ENCODE data around the gene SAMD11. TPM values are rescaled to one million over a fixed set of nuclear protein-coding genes. Genes with fewer than 3 reads are reported as not detected.
A peak's percentile ranks its signal among the peaks of the same experiment; 100 is the strongest.

Gene SAMD11
- total RNA-seq, 1 donor from 2014 or later = 0.52 TPM

DNA sequence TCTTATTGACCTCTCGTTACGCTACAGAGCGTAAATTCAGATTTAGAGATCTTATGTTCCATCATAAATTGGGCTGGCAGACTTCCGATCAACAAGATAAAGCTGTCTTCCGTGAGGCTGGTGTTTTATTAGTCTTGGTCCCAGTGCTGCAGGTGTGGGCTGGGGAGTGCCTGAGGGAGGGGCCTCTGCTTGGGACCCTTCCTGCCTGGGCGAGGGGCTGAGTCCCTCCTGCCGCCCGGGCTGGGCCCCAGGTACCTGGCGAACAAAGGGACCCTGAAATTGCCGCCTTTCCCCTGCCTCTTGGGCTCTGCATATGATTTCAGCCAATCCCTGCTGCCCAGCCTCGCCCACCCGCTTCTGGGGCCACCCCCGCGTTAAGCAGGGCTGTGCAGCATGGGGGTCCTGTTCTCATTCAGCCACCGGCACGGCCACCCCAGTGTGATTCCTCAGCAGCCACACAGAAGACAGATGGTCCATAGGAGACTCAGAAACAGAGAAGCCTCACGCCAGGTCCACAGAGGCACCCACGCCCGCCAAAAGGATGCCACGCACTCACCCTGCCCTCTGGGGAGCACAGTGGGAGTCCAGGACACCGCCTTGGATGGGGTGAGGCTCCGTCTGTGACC is 6.1 kb upstream of the SAMD11 start:
- ATAC-seq = no peak

DNA sequence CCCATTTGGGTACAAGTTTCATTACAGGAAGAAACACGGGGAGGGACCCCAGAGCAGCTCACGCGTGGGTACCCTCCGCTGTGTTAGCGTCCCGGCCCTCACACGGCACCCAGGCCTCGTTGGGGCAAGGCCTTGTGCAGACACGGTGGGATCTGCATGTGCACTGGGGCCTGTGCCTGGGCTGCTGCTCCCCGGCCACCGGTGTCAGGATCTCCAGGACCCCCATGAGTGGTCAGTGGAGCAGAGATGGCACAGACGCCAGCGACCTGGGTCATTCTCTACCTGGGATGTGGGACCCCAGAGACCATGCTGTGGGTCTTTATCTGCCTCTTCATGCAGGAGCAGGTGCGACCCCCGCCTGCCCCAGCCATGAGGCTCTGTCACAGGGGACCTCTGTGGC is 5.4 kb upstream of the SAMD11 start:
- no peak for ATAC-seq

DNA sequence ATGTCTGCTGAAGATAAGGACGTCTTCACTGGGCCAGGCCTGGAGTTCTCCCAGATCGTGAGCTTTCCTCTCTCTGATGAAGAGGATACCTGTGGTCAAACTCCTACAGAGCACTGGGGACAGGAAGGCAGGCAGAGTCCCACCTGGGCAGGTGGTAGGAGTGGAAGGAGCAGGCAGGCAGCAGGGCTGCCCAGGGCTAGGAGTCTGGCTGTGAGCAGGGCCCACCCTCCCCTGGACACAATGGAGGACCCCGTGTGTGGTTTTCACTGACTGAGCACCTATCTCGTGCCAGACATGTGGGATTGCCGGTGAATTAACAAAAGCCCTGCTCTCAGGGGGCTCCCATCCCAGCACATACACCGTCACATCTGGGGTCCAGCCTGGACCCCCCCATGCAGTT is 4.9 kb upstream of the SAMD11 start:
- ATAC-seq = no peak

DNA sequence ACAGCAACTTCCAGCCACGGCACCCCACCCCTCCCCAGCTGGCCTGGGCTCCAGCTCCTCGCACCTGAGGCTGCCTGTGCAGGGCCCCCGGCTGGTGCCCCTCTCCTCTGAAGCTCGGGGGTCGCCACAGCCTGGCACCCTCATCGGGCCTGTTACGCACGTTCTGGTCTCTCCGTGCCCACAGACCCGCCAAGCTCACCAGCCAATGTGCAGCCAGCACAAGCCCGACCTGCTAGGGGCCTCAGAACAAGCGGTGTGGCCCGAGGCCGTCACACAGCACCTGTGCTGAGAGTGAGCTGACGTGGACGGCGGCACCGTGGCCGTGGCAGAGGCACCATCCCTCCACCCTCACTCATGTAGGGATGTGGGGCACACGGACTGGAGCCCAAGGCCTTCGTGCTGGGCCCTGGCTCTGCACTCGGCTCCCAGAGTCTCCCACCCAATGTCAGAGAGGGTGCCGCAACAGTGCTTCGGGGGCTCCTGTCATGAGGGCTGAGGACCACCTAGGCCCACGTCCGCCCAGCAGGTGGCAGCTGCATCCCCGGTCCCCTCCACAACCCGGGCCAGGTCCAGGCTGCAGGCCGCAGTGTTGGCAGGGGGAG is 4.4 kb upstream of the SAMD11 start:
- ATAC-seq = no peak

DNA sequence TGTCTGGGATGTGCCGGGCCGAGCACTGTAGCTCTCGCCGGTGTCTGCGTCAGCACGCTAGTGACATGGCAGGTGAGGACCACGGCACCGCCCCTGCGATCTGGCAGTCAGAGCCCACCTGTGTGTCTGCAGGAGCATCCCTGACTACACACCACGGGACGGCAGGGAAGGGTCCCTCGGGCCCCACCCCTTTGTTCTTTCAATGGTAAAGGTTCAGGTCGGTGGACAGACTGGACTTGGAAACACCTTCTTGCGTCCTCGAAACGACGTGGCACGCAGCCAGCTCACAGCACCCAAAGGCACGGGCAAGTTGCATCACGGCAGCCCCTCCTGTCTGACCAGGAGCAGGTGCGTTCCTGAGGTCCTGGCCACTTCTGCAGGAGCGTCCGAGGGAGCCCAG is 3.7 kb upstream of the SAMD11 start:
- ATAC-seq = no peak

DNA sequence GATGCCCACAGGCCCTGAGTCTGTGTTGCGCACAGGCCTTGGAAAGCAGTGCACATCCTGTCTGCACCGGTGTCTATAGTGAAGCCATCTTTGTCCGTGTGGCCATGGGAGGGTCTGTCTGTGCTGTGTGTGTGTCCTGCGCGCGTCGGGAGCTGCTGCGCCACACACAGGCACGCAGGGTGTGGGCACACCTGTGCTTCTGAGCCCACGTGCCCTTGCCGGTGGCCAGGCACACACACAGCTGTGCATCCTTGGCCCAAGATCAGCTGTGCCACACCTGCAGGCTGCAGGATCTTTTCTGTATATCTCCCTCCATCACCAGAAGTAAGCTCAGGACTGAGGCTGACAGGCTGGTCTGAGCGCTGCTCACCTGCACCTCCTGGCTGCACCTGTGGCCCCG is 3.2 kb upstream of the SAMD11 start:
- no peak for ATAC-seq

GRCh38 chr1:921011-921837 is 2.5 kb upstream of the SAMD11 start:
- peak; percentile 19 for ATAC-seq

DNA sequence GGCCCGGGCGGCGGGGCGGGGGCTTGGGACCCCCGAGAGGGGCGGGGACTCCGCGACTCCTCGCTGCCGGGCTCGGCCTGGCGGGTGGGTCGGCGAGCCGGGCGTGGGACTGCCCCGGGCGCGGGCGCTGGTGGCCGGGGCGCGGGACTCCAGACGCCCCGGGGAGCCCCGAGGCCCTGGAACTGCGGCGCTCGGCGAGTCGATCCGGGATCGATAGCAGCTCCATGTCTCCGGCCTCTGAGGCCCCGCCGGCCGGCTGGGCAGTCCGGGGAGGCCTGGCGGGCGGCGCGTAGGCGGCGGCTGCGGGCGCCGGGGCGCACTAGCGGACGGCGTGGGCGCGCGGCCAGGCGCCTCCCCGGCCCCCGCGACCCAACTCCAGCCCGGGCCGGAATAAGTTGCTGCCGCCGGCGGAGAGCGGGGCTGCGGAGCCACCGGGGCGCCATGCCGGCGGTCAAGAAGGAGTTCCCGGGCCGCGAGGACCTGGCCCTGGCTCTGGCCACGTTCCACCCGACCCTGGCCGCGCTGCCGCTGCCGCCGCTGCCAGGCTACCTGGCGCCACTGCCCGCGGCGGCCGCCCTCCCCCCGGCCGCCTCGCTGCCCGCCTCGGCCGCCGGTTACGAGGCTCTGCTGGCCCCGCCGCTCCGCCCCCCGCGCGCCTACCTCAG is 400 bp downstream of the SAMD11 start:
- no peak for ATAC-seq

- no peak for ATAC-seq
Measured at GRCh38 chr1:924656-925560, 1.2 kb downstream of the SAMD11 start.

- ATAC-seq = no peak
Measured at GRCh38 chr1:925561-926421, 2.1 kb downstream of the SAMD11 start.

GRCh38 chr1:927234-927633 is 3.5 kb downstream of the SAMD11 start:
- no peak for ATAC-seq

DNA sequence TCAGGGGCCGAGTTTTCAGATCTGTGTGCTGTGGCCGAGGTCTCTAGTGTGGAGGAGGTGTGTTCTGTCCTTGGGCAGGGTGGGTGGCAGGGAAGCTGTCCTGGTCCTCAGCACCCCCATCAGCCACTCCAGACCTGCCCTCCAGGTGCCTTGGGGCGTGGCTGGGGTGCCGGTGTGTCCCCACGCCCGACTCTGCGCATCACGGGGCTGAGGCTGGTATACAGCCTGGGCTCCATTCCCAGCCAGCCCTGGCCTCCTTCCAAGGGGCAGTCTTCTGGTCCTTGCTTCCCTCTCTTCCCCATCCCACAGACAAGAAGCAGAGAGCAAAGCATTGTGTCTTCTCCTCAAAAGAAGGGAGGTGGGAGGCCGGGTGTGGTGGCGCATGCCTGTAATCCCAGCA is 4.0 kb downstream of the SAMD11 start:
- no peak for ATAC-seq

GRCh38 chr1:928825-929661 is 5.3 kb downstream of the SAMD11 start:
- no peak for ATAC-seq

DNA sequence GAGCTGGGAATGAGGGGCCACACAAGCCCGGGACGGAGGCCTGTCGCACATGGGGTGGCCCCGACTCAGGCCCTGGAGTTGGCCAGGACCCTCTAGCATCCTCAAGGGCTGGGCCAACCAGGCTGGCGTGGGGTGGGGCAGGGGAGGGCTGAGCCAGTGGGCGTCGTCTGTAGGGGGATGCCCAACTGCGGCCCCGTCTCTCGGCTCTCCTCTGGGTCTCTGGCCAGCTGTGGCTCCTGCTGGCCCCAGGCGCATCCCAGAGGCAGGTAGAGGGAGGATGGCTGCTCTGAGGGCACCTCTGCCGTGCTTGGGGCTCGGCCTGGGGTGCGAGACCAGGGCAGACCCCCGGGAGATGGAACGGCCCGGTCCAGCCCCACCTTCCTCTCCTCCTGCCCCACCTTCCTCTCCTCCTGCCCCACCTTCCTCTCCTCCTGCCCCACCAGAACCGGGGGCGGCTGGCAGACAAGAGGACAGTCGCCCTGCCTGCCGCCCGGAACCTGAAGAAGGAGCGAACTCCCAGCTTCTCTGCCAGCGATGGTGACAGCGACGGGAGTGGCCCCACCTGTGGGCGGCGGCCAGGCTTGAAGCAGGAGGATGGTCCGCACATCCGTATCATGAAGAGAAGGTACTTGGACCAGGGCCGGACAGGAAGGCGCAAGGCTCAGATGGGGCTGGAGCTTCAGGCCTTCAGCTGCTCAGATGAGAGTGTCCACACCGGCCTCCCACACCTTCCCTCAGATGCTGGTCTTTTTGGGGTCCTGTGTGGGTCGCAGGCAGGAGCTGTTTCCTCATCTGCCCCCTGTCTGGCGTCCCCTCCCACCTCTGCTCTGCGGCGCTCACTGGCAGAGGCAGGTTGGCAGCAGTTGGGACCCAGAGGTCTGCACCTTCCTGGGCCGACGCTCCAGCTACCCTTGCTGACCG is 6.2 kb downstream of the SAMD11 start:
- no peak for ATAC-seq

DNA sequence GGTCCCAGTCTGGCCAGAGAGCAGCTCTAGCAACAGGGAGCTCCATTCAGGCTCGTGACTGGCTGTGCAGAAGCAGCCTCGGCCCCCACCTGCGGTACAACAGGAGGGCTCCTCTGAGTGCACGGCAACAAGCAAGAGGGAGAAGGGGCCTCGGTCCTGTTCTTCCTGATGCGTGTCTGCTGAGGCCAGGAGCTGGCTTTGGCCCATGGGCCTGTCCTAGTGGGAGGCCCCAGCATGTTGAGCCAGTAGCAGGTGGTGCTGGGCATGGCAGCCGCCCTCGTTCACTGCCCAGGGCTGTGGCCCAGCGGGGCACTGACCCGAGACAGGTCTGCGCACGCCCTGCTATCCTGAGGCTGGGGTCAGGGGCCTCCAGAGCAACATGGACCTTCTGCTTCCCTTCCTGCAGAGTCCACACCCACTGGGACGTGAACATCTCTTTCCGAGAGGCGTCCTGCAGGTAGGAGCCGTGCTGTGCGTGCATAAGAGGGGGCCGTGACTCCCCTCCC is 7.0 kb downstream of the SAMD11 start:
- ATAC-seq = no peak

GRCh38 chr1:931380-932172 is 7.9 kb downstream of the SAMD11 start:
- ATAC-seq = no peak

DNA sequence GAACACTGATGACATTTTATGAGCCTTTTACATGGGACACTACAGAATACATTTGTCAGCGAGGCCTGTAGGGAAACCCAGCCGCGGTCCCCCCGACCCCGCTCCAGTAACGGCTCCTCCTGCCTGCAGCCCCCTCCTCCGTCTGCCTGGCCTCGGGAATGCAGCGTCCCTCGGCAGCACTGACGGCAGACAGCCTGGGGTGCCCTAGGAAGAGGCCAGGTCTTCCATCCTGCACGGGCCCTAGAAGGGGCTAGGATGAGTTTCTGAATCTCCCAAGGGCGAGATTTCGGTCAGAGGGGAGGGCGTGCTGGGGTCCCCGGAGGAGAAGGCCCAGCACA is 8.4 kb downstream of the SAMD11 start:
- ATAC-seq = no peak
